ENCODE results near the gene HLA-DPA1. TPM values are rescaled to one million over a fixed set of nuclear protein-coding genes. Genes with fewer than 3 reads are reported as not detected.

The HLA-DPA1 gene
- total RNA-seq, 1 donor = 0.43 TPM

DNA sequence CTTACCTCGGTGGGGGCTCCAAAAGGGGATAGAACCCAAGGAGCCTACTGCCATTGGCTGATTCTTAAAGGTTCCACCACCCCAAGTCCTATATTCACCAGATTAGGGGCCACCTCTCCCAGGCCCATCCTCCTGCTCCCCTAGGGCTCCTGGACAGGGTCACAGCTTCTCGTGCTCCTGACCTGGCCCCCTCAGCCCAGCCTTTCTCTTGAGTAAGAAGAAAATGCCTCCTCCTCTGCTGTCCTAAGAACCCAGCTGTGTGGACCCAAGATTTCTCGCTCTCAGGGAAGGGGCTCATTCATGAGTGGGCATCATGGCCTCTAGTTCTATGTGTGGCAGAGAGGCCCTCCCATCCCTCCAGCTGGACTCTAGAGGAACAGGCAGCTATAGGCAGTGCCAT, 18.9 kb upstream of the HLA-DPA1 start:
- DNase-seq (ENCODE audit: low read depth) = no peak
- H3K4me3 ChIP-seq (ENCODE audit: low read depth, low read length) = no peak overlapping the region
- TF ChIP-seq, protein P1, sequence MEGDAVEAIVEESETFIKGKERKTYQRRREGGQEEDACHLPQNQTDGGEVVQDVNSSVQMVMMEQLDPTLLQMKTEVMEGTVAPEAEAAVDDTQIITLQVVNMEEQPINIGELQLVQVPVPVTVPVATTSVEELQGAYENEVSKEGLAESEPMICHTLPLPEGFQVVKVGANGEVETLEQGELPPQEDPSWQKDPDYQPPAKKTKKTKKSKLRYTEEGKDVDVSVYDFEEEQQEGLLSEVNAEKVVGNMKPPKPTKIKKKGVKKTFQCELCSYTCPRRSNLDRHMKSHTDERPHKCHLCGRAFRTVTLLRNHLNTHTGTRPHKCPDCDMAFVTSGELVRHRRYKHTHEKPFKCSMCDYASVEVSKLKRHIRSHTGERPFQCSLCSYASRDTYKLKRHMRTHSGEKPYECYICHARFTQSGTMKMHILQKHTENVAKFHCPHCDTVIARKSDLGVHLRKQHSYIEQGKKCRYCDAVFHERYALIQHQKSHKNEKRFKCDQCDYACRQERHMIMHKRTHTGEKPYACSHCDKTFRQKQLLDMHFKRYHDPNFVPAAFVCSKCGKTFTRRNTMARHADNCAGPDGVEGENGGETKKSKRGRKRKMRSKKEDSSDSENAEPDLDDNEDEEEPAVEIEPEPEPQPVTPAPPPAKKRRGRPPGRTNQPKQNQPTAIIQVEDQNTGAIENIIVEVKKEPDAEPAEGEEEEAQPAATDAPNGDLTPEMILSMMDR (IDR thresholded peaks at IDR 0.05; ENCODE audit: insufficient read depth, low read depth, low read length) = no peak

DNA sequence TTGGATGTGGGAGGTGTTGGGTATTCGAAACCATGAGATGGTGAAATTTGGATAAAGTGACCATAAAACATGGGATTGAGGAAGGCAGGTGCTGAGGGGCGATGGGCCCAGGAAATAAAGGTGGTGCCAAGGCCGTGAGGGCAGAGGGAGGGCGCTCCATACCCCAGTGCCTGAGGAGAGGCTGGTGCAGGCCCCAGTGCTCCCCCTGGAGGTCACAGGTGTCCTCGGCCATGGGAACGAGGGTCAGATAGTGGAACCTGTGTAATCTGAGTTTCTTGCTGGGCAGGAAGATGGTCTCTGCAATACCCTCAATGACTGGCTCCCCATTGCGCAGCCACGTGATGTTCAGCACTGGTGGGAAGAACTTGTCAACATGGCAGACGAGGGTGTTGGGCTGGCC, 18.5 kb upstream of the HLA-DPA1 start:
- peak; percentile 6 for DNase-seq (ENCODE audit: low read depth)
- H3K4me3 ChIP-seq (ENCODE audit: low read depth, low read length) = no peak overlapping the region
- TF ChIP-seq, protein P1 (IDR thresholded peaks at IDR 0.05; ENCODE audit: insufficient read depth, low read depth, low read length) = peak; percentile 52

DNA sequence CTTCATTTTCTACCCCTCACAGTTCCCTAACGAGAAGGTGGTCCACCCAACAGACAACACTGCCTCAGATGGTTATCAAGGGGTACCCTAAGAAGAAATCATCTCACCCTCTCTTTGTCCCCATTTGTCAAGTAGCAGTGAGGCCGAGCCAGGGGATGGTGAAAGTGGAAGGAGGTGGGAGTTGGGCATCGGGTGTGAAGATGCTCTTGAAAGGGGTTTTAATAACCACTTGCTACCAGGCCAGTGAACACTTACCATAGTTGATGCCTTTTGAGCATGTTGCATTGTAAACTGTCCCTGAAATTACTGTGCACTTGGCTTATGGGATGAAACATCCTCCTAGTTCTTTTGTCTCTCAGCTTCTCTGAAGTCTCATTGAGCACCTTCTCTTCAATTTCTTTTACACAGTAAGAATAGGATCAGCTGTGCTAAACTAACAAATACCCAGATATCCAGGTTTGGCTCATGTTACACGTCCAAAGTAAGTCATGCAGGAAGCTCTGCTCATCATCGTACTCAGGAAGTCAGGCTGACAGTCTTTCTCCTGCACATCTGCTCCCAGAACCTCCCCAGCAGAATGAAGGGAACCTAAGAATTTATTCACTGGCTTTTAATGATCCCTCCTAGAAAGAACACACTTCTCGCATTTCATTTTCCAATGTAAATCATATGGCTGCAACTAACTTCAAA, 15.6 kb upstream of the HLA-DPA1 start:
- TF ChIP-seq, protein P1 (IDR thresholded peaks at IDR 0.05; ENCODE audit: insufficient read depth, low read depth, low read length) = no peak
- H3K4me3 ChIP-seq (ENCODE audit: low read depth, low read length) = no peak overlapping the region
- DNase-seq (ENCODE audit: low read depth) = peak; percentile 4

DNA sequence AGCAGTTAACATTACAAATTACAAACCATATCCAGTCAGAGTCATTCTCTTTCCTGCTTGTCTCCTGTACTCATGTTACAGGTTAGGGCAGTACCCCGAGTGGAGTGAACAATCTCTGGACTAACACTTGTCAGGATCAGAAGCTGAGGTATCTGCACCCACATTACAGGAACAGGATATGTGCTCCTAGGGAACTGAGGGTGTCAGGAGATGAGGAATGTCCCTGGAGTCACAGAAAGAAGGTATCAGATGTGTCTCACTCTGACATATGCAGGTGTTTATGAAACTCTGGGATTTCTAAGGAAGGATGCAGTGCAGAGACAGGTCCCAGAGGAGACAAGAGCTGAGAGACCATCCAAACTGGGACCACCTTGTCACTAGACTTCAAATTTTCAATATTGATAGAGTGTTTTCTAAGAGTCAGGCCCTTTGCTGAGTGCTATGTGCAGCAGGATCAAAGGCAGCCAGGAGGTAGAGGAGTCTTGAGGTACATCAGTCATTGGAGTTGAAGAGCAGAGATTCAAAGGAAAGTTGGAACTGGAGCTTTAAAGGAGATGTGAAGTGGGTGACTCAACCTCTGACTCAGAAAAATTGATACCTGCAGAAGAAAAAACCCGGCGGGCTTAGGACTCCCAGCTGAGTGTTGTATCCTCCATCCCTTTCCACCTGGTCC, 14.9 kb upstream of the HLA-DPA1 start:
- no peak overlapping the region for H3K4me3 ChIP-seq (ENCODE audit: low read depth, low read length)
- TF ChIP-seq, protein P1 (IDR thresholded peaks at IDR 0.05; ENCODE audit: insufficient read depth, low read depth, low read length) = no peak
- no peak for DNase-seq (ENCODE audit: low read depth)

DNA sequence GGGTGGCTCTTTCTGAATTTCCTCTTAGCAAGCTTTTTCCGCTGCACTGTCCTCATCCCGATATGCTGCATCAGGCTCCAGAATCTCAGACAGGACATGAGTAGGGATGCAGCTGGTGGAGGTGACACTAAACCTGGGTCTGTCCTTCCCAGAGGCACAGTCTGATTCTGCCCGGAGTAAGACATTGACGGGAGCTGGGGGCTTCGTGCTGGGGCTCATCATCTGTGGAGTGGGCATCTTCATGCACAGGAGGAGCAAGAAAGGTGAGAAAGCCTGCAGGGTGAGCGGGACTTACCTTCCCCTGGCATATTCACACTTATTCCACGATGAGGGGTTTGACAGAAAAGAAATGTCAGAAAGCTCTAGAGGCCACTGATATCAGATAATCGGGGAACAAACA, 12.2 kb upstream of the HLA-DPA1 start:
- no peak overlapping the region for H3K4me3 ChIP-seq (ENCODE audit: low read depth, low read length)
- DNase-seq (ENCODE audit: low read depth) = no peak
- TF ChIP-seq, protein P1 (IDR thresholded peaks at IDR 0.05; ENCODE audit: insufficient read depth, low read depth, low read length) = no peak

DNA sequence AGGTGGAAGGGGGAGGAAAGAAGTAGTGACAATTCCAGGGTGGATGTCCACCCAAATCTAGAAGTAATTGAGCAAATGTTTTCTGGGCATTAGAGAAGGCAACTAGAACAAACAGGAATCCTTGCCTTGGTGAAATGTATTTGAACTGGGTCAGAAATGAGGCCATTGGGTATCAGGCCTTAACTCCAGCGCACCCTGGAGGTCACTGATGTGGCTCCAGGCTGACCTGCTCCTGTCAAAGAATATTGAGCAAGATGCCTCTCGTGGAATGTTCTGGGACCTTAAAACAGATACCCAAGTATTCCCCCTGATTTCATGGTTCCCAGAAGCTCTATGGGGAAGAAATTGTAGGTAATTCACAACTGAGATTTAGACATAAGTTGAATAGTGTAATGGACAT, 9.3 kb upstream of the HLA-DPA1 start:
- H3K4me3 ChIP-seq (ENCODE audit: low read depth, low read length) = no peak overlapping the region
- DNase-seq (ENCODE audit: low read depth) = peak; percentile 9
- TF ChIP-seq, protein P1 (IDR thresholded peaks at IDR 0.05; ENCODE audit: insufficient read depth, low read depth, low read length) = peak; percentile 20
